ENCODE data around the gene UNC13C. TPM values are rescaled to one million over a fixed set of nuclear protein-coding genes. Genes with fewer than 3 reads are reported as not detected.

Gene UNC13C
- total and polyA plus RNA-seq, 10 of the 15 experiments (the other 5 are each of a cell fraction or from before 2014, with no cell fraction given) = 9.9 to 81.3 (median 25.0) TPM

DNA sequence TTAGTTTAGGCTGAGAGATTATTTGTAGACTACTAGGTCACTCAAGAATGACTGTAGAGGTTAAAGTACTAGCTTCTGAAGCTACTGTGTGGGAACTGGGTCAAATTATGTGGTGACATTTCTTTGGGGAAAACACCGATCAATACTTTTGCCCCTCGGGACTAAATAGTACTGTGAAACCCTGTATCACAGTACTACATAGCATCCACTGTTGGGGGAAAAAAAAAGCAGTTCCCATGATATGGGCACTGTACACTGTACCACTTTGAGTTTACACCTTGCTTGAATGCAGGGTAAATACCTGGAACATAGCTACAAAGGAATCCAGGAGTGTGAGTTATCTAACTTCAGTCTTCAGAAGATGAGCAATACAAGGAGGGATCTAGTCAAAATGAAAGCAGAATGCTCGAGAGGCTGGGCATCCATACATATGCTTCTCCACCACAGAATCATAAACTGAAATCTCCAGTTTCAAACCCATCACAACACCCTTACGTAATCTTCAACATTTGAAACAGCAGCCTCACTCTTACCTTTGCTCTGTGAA is 311.4 kb downstream of the UNC13C start:
- FAIRE-seq (no peak), ATAC-seq (peak; percentile 85), DNase-seq (ENCODE audit: low read depth, low spot score) (peak; percentile 77)
- in situ Hi-C loops (cut with MboI) = no loop called here
- no peaks in the 10 kb centered on the region for H3K79me2 ChIP-seq (ENCODE audit: control insufficient read depth, insufficient read depth, low read length)
- H3K4me1 ChIP-seq (ENCODE audit: control insufficient read depth, insufficient read depth, low read length) = no peaks in the 10 kb centered on the region
- no peaks in the 10 kb centered on the region for H3K27me3 ChIP-seq (replicated peaks in 1 of 2; ENCODE audit: control insufficient read depth in 2 of 2, insufficient read depth in 2 of 2, low read length in 1 of 2)
- RAD21 ChIA-PET (ENCODE audit: unreplicated experiment) = interaction anchor here (0.7 to 5.9 kb wide), 29 partner anchors 9 to 326 kb away, joined by 3 to 65 read pairs (median 6); no protein-coding TSS in a partner anchor
- H3K27ac ChIP-seq (ENCODE audit: control insufficient read depth, insufficient read depth) = no peak overlapping the region
- no peak overlapping the region for H3K9ac ChIP-seq (ENCODE audit: control insufficient read depth, insufficient read depth, low read length)
- H2AFZ ChIP-seq (ENCODE audit: control insufficient read depth, low read depth, low read length) = no peak overlapping the region
- H3K4me2 ChIP-seq (ENCODE audit: control insufficient read depth, insufficient read depth) = no peak overlapping the region
- POLR2A ChIA-PET = interaction anchor here (1.1 to 1.7 kb wide), 3 partner anchors 137 to 226 kb away, joined by 3 to 6 read pairs (median 4); no protein-coding TSS in a partner anchor
- SMC1A ChIA-PET (ENCODE audit: uncharacterized antibody, unreplicated experiment) = interaction anchor here (0.6 to 5.9 kb wide), 42 partner anchors 8 to 818 kb away, joined by 3 to 64 read pairs (median 5); no protein-coding TSS in a partner anchor
- intact Hi-C loops (cut with micrococcal nuclease; ENCODE audit: unreplicated experiment) = loop anchor here (1.0 to 10.0 kb wide), 9 partner anchors 9 to 815 kb away; partner anchors contain the start of gene UNC13C
- CTCF ChIA-PET = interaction anchor here (0.8 to 7.0 kb wide), 10 partner anchors 9 to 326 kb away, joined by 3 to 35 read pairs (median 4); no protein-coding TSS in a partner anchor
- H3K36me3 ChIP-seq (ENCODE audit: control insufficient read depth in 2 of 2, insufficient read depth in 2 of 2, low read length in 1 of 2) = no peaks in the 10 kb centered on the region
- no peak overlapping the region for H3K4me3 ChIP-seq
- 3% methylated on average over 4 of the region's 4 CpGs for WGBS (ENCODE audit: insufficient coverage, insufficient replicate concordance, low lambda C conversion rate, missing lambda C conversion rate)
- H4K20me1 ChIP-seq (ENCODE audit: control insufficient read depth, insufficient read depth) = no peaks in the 10 kb centered on the region
- no TSS peak for BruUV-seq (replicated peaks)
- no peaks in the 10 kb centered on the region for H3K9me3 ChIP-seq (replicated peaks; ENCODE audit: control insufficient read depth, insufficient read depth, low read length)
- TF ChIP-seq CREM (IDR thresholded peaks at IDR 0.05; ENCODE audit: low read depth) (peak; percentile 78; the same call in 1 of the 2 replicates), TCF7 (IDR thresholded peaks at IDR 0.05; ENCODE audit: borderline replicate concordance) (peak; percentile 50; the same call in 1 of the 2 replicates), JUNB (IDR thresholded peaks at IDR 0.05) (peak; percentile 97), EED (IDR thresholded peaks at IDR 0.05; ENCODE audit: low read depth) (peak; percentile 84; the same call in 1 of the 2 replicates), ZBED1 (IDR thresholded peaks at IDR 0.05; ENCODE audit: borderline replicate concordance) (peak; percentile 75; the same call in 1 of the 2 replicates), TAF1 (IDR thresholded peaks at IDR 0.05; ENCODE audit: borderline replicate concordance, low read depth, low read length) (no peak), SMARCA5 (IDR thresholded peaks at IDR 0.05) (0 out of 2 replicates have a peak, but pooled peaks have one; percentile 6), RAD51 (IDR thresholded peaks at IDR 0.05) (peak; percentile 8; the same call in 1 of the 2 replicates), ZNF207 (IDR thresholded peaks at IDR 0.05; ENCODE audit: borderline replicate concordance) (no peak), BACH1 (IDR thresholded peaks at IDR 0.05; ENCODE audit: borderline replicate concordance) (peak; percentile 70; the same call in 1 of the 2 replicates), FOXM1 (IDR thresholded peaks at IDR 0.05; ENCODE audit: low read depth, low read length) (peak; percentile 79; the same call in 1 of the 2 replicates), PAX5 (IDR thresholded peaks at IDR 0.05; ENCODE audit: borderline replicate concordance, low read depth, low read length) (peak; percentile 53; the same call in 1 of the 2 replicates)
- TF ChIP-seq, protein P1, sequence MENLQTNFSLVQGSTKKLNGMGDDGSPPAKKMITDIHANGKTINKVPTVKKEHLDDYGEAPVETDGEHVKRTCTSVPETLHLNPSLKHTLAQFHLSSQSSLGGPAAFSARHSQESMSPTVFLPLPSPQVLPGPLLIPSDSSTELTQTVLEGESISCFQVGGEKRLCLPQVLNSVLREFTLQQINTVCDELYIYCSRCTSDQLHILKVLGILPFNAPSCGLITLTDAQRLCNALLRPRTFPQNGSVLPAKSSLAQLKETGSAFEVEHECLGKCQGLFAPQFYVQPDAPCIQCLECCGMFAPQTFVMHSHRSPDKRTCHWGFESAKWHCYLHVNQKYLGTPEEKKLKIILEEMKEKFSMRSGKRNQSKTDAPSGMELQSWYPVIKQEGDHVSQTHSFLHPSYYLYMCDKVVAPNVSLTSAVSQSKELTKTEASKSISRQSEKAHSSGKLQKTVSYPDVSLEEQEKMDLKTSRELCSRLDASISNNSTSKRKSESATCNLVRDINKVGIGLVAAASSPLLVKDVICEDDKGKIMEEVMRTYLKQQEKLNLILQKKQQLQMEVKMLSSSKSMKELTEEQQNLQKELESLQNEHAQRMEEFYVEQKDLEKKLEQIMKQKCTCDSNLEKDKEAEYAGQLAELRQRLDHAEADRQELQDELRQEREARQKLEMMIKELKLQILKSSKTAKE (IDR thresholded peaks at IDR 0.05; ENCODE audit: low read depth, poor library complexity, severe bottlenecking) = peak; percentile 73
- TF ChIP-seq, protein P2, sequence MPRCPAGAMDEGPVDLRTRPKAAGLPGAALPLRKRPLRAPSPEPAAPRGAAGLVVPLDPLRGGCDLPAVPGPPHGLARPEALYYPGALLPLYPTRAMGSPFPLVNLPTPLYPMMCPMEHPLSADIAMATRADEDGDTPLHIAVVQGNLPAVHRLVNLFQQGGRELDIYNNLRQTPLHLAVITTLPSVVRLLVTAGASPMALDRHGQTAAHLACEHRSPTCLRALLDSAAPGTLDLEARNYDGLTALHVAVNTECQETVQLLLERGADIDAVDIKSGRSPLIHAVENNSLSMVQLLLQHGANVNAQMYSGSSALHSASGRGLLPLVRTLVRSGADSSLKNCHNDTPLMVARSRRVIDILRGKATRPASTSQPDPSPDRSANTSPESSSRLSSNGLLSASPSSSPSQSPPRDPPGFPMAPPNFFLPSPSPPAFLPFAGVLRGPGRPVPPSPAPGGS (IDR thresholded peaks at IDR 0.05; ENCODE audit: borderline replicate concordance, insufficient read depth, low read depth, low read length, poor library complexity, severe bottlenecking) = peak; percentile 89
- TF ChIP-seq, protein P3, sequence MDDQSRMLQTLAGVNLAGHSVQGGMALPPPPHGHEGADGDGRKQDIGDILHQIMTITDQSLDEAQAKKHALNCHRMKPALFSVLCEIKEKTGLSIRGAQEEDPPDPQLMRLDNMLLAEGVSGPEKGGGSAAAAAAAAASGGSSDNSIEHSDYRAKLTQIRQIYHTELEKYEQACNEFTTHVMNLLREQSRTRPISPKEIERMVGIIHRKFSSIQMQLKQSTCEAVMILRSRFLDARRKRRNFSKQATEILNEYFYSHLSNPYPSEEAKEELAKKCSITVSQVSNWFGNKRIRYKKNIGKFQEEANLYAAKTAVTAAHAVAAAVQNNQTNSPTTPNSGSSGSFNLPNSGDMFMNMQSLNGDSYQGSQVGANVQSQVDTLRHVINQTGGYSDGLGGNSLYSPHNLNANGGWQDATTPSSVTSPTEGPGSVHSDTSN (IDR thresholded peaks at IDR 0.05; ENCODE audit: insufficient replicate concordance, low read depth, low read length) = no peak

Data from GM12878 (cell line).